Measurements from ENCODE around the gene ACSM2A. TPM values are rescaled to one million over a fixed set of nuclear protein-coding genes. Genes with fewer than 3 reads are reported as not detected.
"Not testable (repeated sequence)": the region's sequence is repeated elsewhere in the genome, so short reads cannot be mapped to it uniquely, and the experiment has no call there.

Gene ACSM2A
- total RNA-seq, 2 donors from 2014 or later, result not detected

- no peaks in the 10 kb centered on the region for H3K4me1 Mint-ChIP-seq
- no peak overlapping the region for H3K27ac Mint-ChIP-seq
- Histone ChIP-seq H3K27me3 (ENCODE audit: control insufficient read depth, insufficient read depth, low read length, poor library complexity, severe bottlenecking) (no peaks in the 10 kb centered on the region), H3K4me3 (ENCODE audit: low read length) (no peak overlapping the region), H3K4me1 (ENCODE audit: control insufficient read depth, insufficient read depth, low read length) (no peaks in the 10 kb centered on the region), H3K36me3 (ENCODE audit: control insufficient read depth, insufficient read depth, low read length) (no peaks in the 10 kb centered on the region), H3K9ac (ENCODE audit: extremely low read depth, low read length, poor library complexity, severe bottlenecking) (no peak overlapping the region), H3K9me3 (ENCODE audit: control insufficient read depth, low read length) (no peaks in the 10 kb centered on the region), H3K27ac (ENCODE audit: low read depth, low read length) (no peak overlapping the region)
- H3K27me3 Mint-ChIP-seq (ENCODE audit: insufficient read depth), result peaks cover 2% of the 10 kb centered on the region
- 69% methylated on average over 1 of the region's 1 CpG; no CpG with 5 or more reads in 1 of the 2 experiments for WGBS, 2 experiments (ENCODE audit: insufficient coverage in 1 of 2, insufficient read length in 1 of 2)
- TF ChIP-seq, protein P1, sequence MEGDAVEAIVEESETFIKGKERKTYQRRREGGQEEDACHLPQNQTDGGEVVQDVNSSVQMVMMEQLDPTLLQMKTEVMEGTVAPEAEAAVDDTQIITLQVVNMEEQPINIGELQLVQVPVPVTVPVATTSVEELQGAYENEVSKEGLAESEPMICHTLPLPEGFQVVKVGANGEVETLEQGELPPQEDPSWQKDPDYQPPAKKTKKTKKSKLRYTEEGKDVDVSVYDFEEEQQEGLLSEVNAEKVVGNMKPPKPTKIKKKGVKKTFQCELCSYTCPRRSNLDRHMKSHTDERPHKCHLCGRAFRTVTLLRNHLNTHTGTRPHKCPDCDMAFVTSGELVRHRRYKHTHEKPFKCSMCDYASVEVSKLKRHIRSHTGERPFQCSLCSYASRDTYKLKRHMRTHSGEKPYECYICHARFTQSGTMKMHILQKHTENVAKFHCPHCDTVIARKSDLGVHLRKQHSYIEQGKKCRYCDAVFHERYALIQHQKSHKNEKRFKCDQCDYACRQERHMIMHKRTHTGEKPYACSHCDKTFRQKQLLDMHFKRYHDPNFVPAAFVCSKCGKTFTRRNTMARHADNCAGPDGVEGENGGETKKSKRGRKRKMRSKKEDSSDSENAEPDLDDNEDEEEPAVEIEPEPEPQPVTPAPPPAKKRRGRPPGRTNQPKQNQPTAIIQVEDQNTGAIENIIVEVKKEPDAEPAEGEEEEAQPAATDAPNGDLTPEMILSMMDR (conservative IDR thresholded peaks at IDR 0.05), result no peak
- no peaks in the 10 kb centered on the region for H3K36me3 Mint-ChIP-seq (ENCODE audit: low read depth)
- no peak for DNase-seq
- no peak overlapping the region for H3K4me3 Mint-ChIP-seq
- peaks cover 19% of the 10 kb centered on the region for H3K9me3 Mint-ChIP-seq
Measured at GRCh38 chr16:20484726-20485125, 33.4 kb downstream of the ACSM2A start.

DNA sequence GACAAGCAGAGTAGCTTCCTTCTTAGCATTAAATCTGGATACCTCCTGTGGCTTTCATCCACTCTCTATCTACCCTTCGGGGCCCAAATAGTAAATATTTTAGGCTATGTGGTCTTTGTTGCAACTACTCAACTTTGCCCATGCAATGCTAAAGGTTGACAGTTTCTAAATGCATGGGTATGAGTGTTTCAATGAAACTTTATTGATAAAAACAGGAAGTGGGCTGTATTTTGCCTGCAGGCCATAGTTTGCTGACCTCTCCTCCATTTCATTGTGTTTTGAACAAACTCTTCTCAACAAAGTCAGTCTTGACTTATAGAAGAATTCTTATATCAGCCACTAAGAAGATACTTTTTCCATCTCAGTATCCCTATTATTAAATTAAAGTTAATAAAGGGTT lies 34.1 kb downstream of the ACSM2A start:
- Histone ChIP-seq H3K4me1 (ENCODE audit: control insufficient read depth, insufficient read depth, low read length) (no peaks in the 10 kb centered on the region), H3K9me3 (ENCODE audit: control insufficient read depth, low read length) (no peaks in the 10 kb centered on the region), H3K36me3 (ENCODE audit: control insufficient read depth, insufficient read depth, low read length) (no peaks in the 10 kb centered on the region), H3K4me3 (ENCODE audit: low read length) (no peak overlapping the region), H3K27me3 (ENCODE audit: control insufficient read depth, insufficient read depth, low read length, poor library complexity, severe bottlenecking) (no peaks in the 10 kb centered on the region), H3K27ac (ENCODE audit: low read depth, low read length) (no peak overlapping the region), H3K9ac (ENCODE audit: extremely low read depth, low read length, poor library complexity, severe bottlenecking) (no peak overlapping the region)
- Mint-ChIP-seq H3K4me3 (no peak overlapping the region), H3K9me3 (peaks cover 19% of the 10 kb centered on the region), H3K36me3 (ENCODE audit: low read depth) (no peaks in the 10 kb centered on the region), H3K27me3 (ENCODE audit: insufficient read depth) (peaks cover 2% of the 10 kb centered on the region), H3K27ac (no peak overlapping the region), H3K4me1 (no peaks in the 10 kb centered on the region)
- WGBS, 2 experiments (ENCODE audit: insufficient coverage in 1 of 2, insufficient read length in 1 of 2), result 90% methylated on average over 1 of the region's 1 CpG; no CpG with 5 or more reads in 1 of the 2 experiments
- DNase-seq, result no peak
- TF ChIP-seq, protein P1 (conservative IDR thresholded peaks at IDR 0.05), result no peak

DNA sequence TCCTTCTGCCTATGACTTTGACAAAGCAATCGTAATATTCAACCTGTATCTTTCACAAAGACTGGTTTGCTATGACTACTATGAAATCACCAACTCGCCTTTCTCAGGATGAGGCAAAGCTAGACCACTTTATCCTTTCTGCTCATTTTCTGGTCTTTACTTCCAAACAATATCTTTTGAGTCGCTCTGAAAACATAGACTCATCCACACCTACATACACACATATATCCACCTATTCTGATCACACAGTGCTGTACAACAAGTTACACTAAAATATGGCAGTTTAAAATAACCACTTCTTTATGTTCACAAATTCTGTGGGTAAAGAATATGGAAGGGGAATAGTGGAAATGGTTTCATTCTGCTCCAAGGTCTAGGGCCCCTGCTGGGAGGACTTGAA lies 39.7 kb downstream of the ACSM2A start:
- not testable (repeated sequence) for H3K27ac ChIP-seq (ENCODE audit: low read depth, low read length); H3K27me3 Mint-ChIP-seq (ENCODE audit: insufficient read depth); H3K27me3 ChIP-seq (ENCODE audit: control insufficient read depth, insufficient read depth, low read length, poor library complexity, severe bottlenecking); H3K4me1 ChIP-seq (ENCODE audit: control insufficient read depth, insufficient read depth, low read length); H3K4me3 Mint-ChIP-seq; H3K9ac ChIP-seq (ENCODE audit: extremely low read depth, low read length, poor library complexity, severe bottlenecking); H3K4me3 ChIP-seq (ENCODE audit: low read length); H3K4me1 Mint-ChIP-seq; H3K36me3 ChIP-seq (ENCODE audit: control insufficient read depth, insufficient read depth, low read length); H3K9me3 Mint-ChIP-seq; H3K27ac Mint-ChIP-seq; DNase-seq; H3K36me3 Mint-ChIP-seq (ENCODE audit: low read depth); H3K9me3 ChIP-seq (ENCODE audit: control insufficient read depth, low read length)
- WGBS, 2 experiments (ENCODE audit: insufficient coverage in 1 of 2, insufficient read length in 1 of 2), result no CpG with 5 or more reads among the region's 3 CpGs

DNA sequence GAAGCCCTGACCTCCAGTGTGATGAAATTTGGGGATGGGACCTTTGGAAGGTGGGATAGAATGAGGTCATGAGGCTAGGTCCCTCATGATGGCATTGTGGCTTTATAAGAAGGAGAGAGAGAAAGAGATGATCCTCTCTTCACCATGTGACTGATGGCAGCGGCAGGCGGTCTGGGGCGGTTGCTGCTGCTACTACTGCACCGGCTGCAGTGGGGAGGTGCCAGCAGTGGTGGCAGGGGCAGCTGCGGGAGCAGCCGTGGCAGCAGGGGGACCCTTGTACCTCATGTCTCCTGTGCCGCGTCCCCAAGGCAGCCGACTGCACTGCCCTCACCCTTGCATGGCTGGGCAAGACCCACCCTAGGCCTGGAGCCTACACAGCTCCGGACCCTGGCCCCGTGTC lies 40.1 kb downstream of the ACSM2A start:
- not testable (repeated sequence) for H3K9ac ChIP-seq (ENCODE audit: extremely low read depth, low read length, poor library complexity, severe bottlenecking); H3K4me3 ChIP-seq (ENCODE audit: low read length); DNase-seq; H3K4me1 ChIP-seq (ENCODE audit: control insufficient read depth, insufficient read depth, low read length); H3K36me3 Mint-ChIP-seq (ENCODE audit: low read depth); H3K4me1 Mint-ChIP-seq; H3K36me3 ChIP-seq (ENCODE audit: control insufficient read depth, insufficient read depth, low read length); H3K27me3 ChIP-seq (ENCODE audit: control insufficient read depth, insufficient read depth, low read length, poor library complexity, severe bottlenecking); H3K27me3 Mint-ChIP-seq (ENCODE audit: insufficient read depth); H3K4me3 Mint-ChIP-seq; H3K27ac Mint-ChIP-seq; H3K9me3 Mint-ChIP-seq; H3K9me3 ChIP-seq (ENCODE audit: control insufficient read depth, low read length); H3K27ac ChIP-seq (ENCODE audit: low read depth, low read length)
- WGBS, 2 experiments (ENCODE audit: insufficient coverage in 1 of 2, insufficient read length in 1 of 2), result no CpG with 5 or more reads among the region's 11 CpGs
